ENCODE results near the gene KRT86.
"Not testable (repeated sequence)": the region's sequence is repeated elsewhere in the genome, so short reads cannot be mapped to it uniquely, and the experiment has no call there.

Gene KRT86

DNA sequence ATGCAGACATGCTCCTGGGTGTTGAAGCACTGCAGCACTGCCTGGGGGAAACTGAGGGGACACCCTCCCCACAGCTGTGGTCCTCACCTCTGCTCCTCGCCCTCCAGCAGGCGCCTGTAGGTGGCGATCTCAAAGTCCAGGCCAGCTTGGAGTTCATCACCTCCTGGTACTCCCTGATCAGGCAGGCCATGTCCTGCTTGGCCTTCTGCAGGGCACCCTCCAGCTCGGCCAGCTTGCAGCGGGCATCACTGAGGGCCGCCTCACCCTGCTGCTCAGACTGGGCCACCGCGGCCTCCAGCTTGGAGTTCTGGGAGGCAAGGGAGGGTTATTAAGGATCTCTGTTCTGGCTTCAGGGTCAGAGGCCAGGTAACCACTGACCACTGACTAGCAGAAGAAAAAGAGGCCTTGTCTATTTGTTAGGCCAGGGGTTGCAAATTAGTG, 22.2 kb upstream of the KRT86 start:
- DNase-seq, result not testable (repeated sequence)

DNA sequence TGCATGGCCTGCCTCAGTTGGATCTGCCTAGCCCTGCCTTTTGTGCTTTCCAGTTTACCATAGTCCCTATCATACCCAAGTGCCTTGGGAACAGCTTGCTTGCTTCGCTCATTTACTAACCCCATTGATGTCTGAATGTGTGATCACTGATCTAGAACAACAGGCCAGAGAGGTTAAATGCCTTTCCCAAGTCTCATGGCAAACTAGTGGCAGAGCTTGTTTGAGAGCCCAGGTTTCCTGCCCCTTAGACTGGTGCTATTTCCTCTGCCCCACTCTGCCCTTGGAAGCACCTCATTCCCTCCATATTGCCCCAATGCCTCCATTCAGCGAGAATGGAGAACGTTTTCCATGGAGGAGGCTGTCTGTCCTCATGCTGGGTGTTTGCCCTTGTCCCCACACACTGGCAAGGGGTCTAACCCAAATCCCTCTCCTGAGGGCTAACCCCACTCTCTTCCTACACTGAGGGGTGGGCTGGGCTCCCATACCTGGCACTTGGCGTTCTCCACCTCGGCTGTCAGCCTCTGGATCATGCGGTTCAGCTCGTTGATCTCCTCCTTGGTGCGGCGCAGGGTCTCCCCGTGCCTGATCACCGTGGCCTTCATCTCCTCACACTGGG, 21.6 kb upstream of the KRT86 start:
- no peak for DNase-seq

DNA sequence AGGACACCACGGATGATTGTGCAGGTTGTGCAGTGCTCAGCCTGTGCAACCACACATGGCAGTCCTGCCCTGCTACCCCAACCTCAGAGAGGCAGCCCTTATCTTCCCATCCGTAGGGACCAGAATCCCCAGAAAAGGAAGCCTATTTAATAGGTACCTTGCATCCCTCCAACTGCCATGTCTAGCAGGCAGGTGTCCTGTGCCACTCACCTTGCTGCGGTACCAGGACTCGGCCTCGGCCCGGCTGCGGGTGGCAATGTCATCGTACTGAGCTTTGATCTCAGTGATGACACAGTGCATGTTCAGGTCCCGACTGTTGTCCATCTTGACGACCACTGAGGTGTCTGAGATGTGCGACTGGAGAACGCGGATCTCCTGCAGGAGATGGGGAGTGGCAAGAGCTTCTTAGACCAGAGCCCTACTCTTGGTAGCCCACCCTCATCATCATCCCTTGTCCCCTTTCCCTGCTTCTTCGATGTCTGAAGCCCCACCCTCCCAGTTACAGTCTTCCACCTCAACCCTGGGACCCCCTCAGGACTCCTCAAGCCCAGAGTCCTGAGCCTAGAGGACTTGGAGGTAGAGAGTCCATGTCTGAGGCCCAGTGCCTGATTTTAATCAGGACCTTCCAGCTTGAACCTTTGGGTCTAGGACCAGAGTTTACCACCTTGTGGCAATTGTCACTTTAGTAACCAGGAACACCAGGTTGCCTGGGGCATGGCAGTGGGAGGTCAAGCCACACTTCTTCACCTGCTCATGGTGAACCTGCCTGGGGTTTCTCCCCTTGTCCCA, 20.9 kb upstream of the KRT86 start:
- no peak for DNase-seq

DNA sequence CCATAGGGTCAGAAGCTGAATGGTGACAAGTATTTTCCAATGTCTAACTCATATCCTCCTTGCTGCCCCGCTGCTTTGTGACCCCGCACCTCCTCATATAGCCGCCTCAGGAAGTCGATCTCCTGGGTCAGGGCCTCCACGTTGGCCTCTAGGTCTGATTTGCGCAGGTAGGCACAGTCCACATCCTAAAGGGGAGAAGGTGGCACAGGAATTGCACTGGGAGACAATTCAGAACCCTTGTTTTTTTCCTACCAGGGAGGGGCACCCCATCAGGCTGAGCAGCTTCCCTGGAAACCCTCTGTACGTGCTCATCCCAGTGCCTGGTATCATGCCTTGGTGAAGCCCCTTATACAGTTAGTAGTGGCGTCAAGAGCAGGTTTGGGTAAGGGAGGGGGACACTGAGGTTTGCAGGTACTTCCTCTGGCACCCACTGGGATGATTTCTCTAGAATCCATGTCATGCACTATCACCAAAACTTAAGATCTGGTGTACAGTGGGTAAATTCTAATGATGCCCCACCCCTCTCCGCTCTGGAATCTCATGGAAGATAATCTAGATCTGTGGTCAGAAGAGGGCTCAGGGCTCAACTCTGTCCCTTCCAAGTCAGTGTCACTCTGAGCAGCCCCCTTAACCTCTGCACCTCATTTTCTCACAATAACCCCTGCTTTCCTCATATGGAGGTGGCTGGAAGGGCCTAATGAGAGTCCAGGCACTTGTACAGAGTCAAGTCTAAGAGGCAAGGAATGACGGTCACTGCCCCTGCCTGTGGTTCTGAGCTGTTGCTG, 20.1 kb upstream of the KRT86 start:
- no peak for DNase-seq

DNA sequence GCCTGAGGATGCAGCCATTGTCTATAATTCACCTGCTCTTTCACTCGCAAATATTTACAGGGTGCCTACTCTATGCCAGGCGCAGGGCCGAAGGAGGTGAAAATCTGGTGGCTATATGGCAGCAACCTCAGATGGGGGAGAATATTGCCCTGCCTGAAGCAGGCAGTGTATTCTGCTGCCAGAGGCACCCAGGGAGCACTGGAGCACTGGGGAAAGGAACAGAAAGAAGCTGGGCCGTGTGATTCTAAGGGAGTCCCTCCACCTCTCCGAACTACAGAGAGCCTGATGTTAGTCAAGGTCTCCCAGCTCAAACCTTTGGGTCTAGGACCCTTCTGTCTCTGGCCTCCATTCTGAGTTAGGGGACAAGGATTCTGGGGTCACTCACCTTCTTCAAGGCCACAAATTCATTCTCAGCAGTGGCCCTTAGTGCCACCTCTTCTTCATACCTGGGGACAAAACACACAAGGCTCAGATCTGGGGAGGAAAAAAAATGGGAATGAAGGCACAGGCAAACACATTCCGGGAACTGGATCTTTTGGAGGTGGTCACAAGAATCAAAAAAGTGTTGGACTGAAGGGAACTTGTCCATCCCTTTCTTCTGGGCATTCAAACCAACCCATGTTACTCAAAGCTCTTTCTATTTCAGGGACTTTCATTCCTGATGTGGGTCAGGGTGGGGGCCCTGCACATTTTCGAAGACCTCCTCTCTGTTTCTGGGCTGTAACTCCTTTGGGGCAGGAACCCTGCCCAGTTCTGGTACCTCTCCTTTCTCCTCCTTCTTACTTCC, 19.3 kb upstream of the KRT86 start:
- no peak for DNase-seq

DNA sequence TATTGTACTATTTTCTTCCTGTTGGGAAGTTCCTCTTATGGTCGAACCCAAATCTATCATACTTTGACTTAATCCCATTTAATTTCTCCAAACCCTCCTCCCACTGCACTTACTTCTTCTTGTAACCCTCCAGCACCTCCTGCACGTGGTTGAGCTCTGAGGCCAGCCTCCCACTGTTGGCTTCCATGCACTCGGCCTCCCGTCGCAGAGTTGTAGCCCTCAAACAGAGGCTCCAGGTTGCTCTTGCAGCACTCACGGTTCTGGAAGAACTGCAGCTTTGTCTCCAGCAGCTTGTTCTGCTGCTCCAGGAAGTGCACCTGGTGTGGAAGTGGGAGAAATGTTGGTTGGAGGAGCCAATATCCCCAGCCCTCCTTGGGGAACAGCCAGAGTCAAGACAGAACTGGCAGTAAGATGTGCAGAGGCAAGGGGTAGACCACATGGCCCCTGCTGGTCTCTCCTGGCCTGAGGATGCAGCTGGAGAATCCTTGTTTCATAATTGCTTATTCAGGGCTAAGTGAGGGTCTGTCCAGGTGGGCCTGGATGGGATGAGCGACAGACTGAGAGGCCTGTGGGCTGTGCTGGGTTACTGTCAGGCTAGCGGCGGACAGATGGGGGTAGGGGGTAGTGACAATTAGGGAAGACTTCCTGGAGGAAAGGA, 18.4 kb upstream of the KRT86 start:
- DNase-seq, result no peak

GRCh38 chr12:52256584-52256935, 17.9 kb upstream of the KRT86 start:
- no peak for DNase-seq

GRCh38 chr12:52257074-52257551, 17.3 kb upstream of the KRT86 start:
- no peak for DNase-seq

- DNase-seq, result not testable (repeated sequence)
Observed at GRCh38 chr12:52257922-52258321, 16.5 kb upstream of the KRT86 start.

DNA sequence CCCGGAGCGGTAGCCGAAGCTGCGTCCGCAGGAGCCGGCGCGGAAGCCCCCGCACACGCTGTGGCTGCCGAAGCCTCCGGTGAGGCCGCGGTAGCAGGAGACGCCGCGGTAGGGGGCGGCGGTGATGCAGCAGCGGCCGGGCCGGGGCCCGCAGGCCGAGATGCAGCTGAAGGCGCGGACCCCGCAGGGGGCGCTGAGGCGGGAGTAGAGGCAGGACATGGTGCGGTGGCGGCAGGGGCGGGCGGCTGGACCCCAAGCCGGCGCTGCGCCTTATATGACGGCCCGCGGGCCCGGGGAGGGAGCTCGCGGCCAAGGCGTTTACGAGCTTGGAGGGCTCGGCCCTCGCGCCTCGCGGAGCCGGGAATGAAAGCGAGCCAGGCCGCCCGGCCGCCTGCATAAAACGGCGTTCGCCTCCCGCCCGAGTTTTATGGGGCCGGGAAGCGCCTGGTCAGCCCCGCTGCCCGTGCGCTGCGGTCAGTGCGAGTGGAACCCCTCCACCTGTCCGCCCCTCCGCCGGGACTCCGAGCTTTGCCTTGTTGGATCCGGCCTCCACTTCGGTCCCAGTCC, 16.0 kb upstream of the KRT86 start:
- no peak for DNase-seq

GRCh38 chr12:52259657-52260243, 14.7 kb upstream of the KRT86 start:
- no peak for DNase-seq

DNA sequence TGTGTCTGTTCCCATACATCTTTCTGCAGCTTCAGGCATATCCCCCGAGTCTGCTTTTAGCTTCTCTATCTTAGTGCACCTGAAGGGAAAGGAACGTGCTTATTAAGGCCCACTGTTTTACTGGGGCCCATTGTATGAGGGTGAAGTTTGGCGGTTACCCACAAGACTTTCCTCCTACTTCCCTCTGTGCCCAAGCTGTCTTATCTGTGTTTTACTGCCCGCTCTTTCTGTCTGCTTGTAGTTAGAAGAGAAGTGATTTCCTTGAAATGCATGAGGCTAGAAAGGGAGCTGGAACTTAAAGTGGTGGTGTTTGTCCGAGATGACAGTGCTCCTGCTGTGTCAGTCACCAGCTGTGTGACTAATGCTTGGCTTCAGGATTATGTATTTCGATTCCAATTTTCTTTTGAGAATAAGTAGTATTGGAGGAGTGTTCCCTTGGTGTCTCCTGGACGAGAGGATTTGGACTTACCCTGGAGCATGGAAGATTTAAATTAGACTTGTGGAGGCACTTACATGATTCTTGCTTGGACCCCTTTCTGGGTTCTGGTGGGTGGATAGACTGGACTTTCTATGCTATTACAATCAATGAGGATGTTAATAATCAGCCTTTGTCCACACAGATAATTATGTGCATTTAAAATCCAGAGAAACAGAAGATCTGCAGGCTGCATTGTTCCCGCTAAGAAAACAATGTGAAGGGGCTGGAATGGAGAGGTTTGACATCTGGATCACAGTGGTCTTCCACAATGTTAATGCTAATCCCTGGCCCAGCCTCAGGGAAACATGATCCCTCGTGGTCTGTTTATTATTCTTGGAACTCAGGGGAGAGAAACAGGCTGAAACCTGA, 13.9 kb upstream of the KRT86 start:
- no peak for DNase-seq

GRCh38 chr12:52261208-52261484, 13.3 kb upstream of the KRT86 start:
- no peak for DNase-seq

- no peak for DNase-seq
Observed at GRCh38 chr12:52262286-52262685, 12.2 kb upstream of the KRT86 start.

GRCh38 chr12:52263761-52264434, 10.5 kb upstream of the KRT86 start:
- DNase-seq, result no peak

DNA sequence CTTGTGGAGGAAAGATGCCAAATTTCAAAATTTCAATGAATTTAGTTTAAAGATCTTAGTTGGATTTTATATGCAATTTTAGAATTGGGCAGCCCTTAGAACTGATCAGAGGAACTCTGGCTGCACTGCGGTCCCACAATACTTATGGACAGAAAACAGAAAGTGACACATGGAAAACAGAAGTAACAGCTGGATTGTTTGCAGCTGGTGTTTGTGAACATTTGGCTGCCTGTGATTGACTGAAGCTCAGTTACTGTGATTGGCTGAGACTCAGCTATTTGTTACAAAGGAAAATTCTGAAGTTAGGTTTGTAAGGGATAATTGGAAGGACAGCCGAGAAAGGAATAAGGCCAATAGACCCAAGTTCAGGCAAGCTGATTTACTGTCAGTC, 10.0 kb upstream of the KRT86 start:
- DNase-seq, result no peak

GRCh38 chr12:52266514-52266913, 7.9 kb upstream of the KRT86 start:
- no peak for DNase-seq

DNA sequence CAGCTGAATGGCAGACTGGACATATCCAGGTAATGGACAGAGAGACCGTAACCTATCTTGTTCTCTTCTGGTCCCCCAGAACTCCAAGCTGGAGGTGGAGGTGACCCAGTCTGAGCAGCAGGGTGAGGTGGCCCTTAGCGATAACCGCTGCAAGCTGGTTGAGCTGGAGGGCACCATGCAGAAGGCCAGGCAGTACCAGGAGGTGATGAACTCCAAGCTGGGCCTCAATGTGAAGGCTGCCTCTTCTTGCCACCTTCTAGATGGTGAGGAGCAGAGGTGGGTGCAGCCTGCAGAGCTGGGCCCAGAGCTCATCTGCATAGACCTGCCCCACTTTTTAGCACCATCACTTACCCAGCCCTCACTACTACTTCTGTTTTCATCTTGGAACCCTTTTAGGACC, 7.2 kb upstream of the KRT86 start:
- DNase-seq, result no peak

- no peak for DNase-seq
Observed at GRCh38 chr12:52267699-52268098, 6.7 kb upstream of the KRT86 start.

DNA sequence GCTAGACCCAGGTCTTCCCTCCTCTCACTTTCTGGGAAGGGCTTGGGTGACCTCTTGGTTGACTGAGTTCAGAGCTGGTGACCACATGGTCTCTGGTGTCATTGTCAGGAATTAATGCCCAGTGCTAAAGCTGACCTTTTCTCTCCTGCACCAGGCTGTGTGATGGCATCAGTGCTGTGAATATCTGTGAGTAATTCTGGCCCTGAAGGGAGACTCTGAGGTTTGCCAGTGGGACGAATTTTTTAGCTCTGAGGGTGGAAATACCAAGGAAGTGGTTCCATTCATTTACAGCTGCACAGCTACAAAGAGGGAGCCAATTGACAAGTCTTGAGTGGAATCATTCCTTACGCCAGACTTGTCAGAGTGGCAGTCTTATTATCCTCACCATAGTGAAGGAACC, 6.2 kb upstream of the KRT86 start:
- no peak for DNase-seq

Data from CD4-positive, alpha-beta T cell treated with Interleukin-1 beta for 1 hour (primary cell).